HEK293 (cell line): ENCODE results near the gene SGF29.
A peak's percentile ranks its signal among the peaks of the same experiment; 100 is the strongest.
"Not testable (repeated sequence)": the region's sequence is repeated elsewhere in the genome, so short reads cannot be mapped to it uniquely, and the experiment has no call there.

Experiments
- CTCF ChIA-PET: fragments of 350-600 bp; formaldehyde crosslinking; extraction: SDS; loops from one replicate; lab custom pipeline; 2021; ENCODE audit warnings: antibody characterized with exemption; lab: Yijun Ruan, JAX
- POLR2A ChIA-PET: fragments of 300-600 bp; formaldehyde crosslinking; extraction: SDS; loops from one replicate; lab custom pipeline; 2020; ENCODE audit warnings: antibody characterized with exemption, inconsistent platforms; lab: Yijun Ruan, JAX
- H3K27ac ChIP-seq: fragments of 200-500 bp; sonication (Bioruptor generic); 2 replicates; pipeline ENCODE4 v1.5.1; 2014; ENCODE audit warnings: low read depth, low read length, control low read depth, inconsistent platforms; ENCODE audit errors: extremely low read depth
- H3K36me3 ChIP-seq, 2 experiments: fragments of 200-500 bp in 1 of 2; sonication (Bioruptor generic) in 1 of 2; 1 replicate in 1 of 2; 2 replicates in 1 of 2; pipeline ENCODE4 v1.5.1; 2014 to 2017; ENCODE audit warnings: inconsistent platforms in 2 of 2, low read length in 2 of 2; ENCODE audit not compliant: control insufficient read depth in 2 of 2, insufficient read depth in 1 of 2
- H3K4me1 ChIP-seq: fragments of 200-500 bp; sonication (Bioruptor generic); 2 replicates; pipeline ENCODE4 v1.5.1; 2014; ENCODE audit warnings: mild to moderate bottlenecking, low read length, inconsistent platforms; ENCODE audit not compliant: control insufficient read depth, insufficient read depth
- H3K4me3 ChIP-seq: 2 replicates; pipeline ENCODE4 v1.5.1; 2011; ENCODE audit warnings: low read depth, mild to moderate bottlenecking, control low read depth, low read length, moderate library complexity
- H3K9me3 ChIP-seq: fragments of 200-500 bp; sonication (Bioruptor generic); 2 replicates; pipeline ENCODE4 v1.5.1; 2014; ENCODE audit warnings: low read depth, low read length, inconsistent platforms; ENCODE audit not compliant: control insufficient read depth, insufficient read depth
- KLF16 ChIP-seq: fragments of 450-650 bp; formaldehyde crosslinking; IDR thresholded peaks from 2 replicates; pipeline ENCODE4 v1.5.1; 2017; ENCODE audit warnings: missing biosample characterization, missing genetic modification characterization
- KLF8 ChIP-seq: fragments of 450-650 bp; formaldehyde crosslinking; IDR thresholded peaks from 2 replicates; pipeline ENCODE4 v1.5.1; 2016; ENCODE audit warnings: missing biosample characterization, missing genetic modification characterization
- SP3 ChIP-seq: fragments of 450-650 bp; formaldehyde crosslinking; IDR thresholded peaks from 2 replicates; pipeline ENCODE4 v1.5.1; 2016; ENCODE audit warnings: missing biosample characterization, missing genetic modification characterization
- ZFP41 ChIP-seq: fragments of 450-650 bp; formaldehyde crosslinking; IDR thresholded peaks from 2 replicates; pipeline ENCODE4 v1.5.1; 2016; ENCODE audit warnings: missing biosample characterization, missing genetic modification characterization, borderline replicate concordance
- ZNF121 ChIP-seq: fragments of 450-650 bp; formaldehyde crosslinking; IDR thresholded peaks from 2 replicates; pipeline ENCODE4 v1.5.1; 2016; ENCODE audit warnings: missing biosample characterization, missing genetic modification characterization
- ZNF133 ChIP-seq: fragments of 450-650 bp; formaldehyde crosslinking; IDR thresholded peaks from 2 replicates; pipeline ENCODE4 v1.5.1; 2016; ENCODE audit warnings: missing biosample characterization, missing genetic modification characterization
- ZNF350 ChIP-seq: fragments of 450-650 bp; formaldehyde crosslinking; IDR thresholded peaks from 2 replicates; pipeline ENCODE4 v1.5.0; 2017; ENCODE audit warnings: missing biosample characterization, mild to moderate bottlenecking, missing genetic modification characterization
- ZNF354C ChIP-seq: fragments of 450-650 bp; formaldehyde crosslinking; IDR thresholded peaks from 2 replicates; pipeline ENCODE4 v1.5.1; 2016; ENCODE audit warnings: missing biosample characterization, missing genetic modification characterization, low read depth, borderline replicate concordance
- ZNF366 ChIP-seq: fragments of 450-650 bp; formaldehyde crosslinking; conservative IDR thresholded peaks from 2 replicates; pipeline ENCODE4 v1.5.1; 2016; ENCODE audit warnings: missing biosample characterization, missing genetic modification characterization
- ZNF433 ChIP-seq: fragments of 450-650 bp; formaldehyde crosslinking; IDR thresholded peaks from 2 replicates; pipeline ENCODE4 v1.5.1; 2016; ENCODE audit warnings: missing biosample characterization, missing genetic modification characterization, low read depth
- ZNF473 ChIP-seq: fragments of 450-650 bp; formaldehyde crosslinking; IDR thresholded peaks from 2 replicates; pipeline ENCODE4 v1.5.1; 2017; ENCODE audit warnings: missing biosample characterization, missing genetic modification characterization
- ZNF600 ChIP-seq: fragments of 450-650 bp; formaldehyde crosslinking; IDR thresholded peaks from 2 replicates; pipeline ENCODE4 v1.5.1; 2016; ENCODE audit warnings: missing biosample characterization, missing genetic modification characterization
- ZNF707 ChIP-seq: fragments of 450-650 bp; formaldehyde crosslinking; IDR thresholded peaks from 2 replicates; pipeline ENCODE4 v1.5.1; 2016; ENCODE audit warnings: missing biosample characterization, missing genetic modification characterization
- ZSCAN16 ChIP-seq: fragments of 450-650 bp; formaldehyde crosslinking; IDR thresholded peaks from 2 replicates; pipeline ENCODE4 v1.5.1; 2016; ENCODE audit warnings: missing biosample characterization, missing genetic modification characterization
- TF ChIP-seq, protein P1 (sequence below): fragments of 450-650 bp; formaldehyde crosslinking; IDR thresholded peaks from 2 replicates; pipeline ENCODE4 v1.5.1; 2016; ENCODE audit warnings: missing biosample characterization, missing genetic modification characterization
- TF ChIP-seq, protein P2 (sequence below): fragments of 450-650 bp; formaldehyde crosslinking; IDR thresholded peaks from 2 replicates; pipeline ENCODE4 v1.5.1; 2017; ENCODE audit warnings: missing biosample characterization, mild to moderate bottlenecking, missing genetic modification characterization, moderate library complexity

Gene SGF29

DNA sequence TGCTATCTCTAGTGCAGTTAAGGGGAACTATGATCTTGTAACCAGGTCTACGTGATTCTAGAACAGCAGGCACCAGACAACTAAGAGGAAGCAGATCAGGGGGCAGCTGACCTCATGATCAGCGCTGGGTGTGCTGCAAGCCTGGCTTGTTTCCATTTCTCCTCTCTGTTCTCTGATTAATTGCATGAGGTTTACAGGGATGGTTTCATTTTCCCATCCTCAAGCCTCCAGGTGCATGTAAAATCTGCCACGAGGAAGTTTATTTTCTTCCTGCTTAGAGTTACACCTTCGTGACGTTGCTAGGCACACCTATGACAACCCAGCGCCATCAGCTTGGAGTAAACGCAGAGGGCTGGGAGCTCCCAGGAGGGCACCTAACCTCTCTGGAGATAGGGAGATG is 10.6 kb upstream of the SGF29 start:
- TF ChIP-seq ZNF473 (tag by site-specific recombination), result no peak
- no peak for TF ChIP-seq ZNF707
- TF ChIP-seq, protein P1, sequence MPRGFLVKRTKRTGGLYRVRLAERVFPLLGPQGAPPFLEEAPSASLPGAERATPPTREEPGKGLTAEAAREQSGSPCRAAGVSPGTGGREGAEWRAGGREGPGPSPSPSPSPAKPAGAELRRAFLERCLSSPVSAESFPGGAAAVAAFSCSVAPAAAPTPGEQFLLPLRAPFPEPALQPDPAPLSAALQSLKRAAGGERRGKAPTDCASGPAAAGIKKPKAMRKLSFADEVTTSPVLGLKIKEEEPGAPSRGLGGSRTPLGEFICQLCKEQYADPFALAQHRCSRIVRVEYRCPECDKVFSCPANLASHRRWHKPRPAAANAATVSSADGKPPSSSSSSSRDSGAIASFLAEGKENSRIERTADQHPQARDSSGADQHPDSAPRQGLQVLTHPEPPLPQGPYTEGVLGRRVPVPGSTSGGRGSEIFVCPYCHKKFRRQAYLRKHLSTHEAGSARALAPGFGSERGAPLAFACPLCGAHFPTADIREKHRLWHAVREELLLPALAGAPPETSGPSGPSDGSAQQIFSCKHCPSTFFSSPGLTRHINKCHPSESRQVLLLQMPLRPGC (tag by site-specific recombination), result no peak
- no peak for TF ChIP-seq ZNF366
- TF ChIP-seq ZNF121 (tag by site-specific recombination), result no peak
- no peak for TF ChIP-seq SP3 (tag by site-specific recombination)
- TF ChIP-seq ZNF354C (tag by site-specific recombination), result no peak
- no peak for TF ChIP-seq ZNF600 (tag by site-specific recombination)
- Histone ChIP-seq H3K4me1 (no peaks in the 10 kb centered on the region), H3K9me3 (no peaks in the 10 kb centered on the region), H3K27ac (no peak overlapping the region), H3K36me3 (no peaks in the 10 kb centered on the region), H3K4me3 (no peak overlapping the region)
- ChIA-PET POLR2A (no interaction called here), CTCF (interaction anchor here (1.0 to 1.5 kb wide), 2 partner anchors 11 to 73 kb away, joined by 3 to 5 read pairs; partner anchors contain the start of gene SGF29)

DNA sequence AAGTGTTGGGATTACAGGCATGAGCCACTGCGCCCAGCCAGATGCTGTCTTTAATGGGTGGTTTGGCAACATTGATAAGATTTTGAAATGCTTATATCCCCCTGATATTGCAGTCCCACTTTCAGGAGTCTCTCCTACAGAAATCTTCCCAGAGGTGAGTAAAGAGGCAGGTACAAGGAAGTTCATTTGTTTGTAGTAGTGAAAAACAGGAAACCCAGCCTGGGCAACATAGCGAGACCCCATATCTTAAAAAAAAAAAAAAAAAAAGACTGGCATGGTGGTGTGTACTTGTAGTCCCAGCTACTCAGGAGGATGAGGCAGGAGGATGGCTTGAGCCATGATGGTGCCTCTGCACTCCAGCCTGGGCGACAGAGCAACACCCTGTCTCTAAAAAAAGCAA is 8.7 kb upstream of the SGF29 start:
- Histone ChIP-seq H3K27ac (no peak overlapping the region), H3K9me3 (no peaks in the 10 kb centered on the region), H3K4me1 (no peaks in the 10 kb centered on the region), H3K36me3 (no peaks in the 10 kb centered on the region), H3K4me3 (no peak overlapping the region)
- POLR2A ChIA-PET, result interaction anchor here (1.0 kb wide), 1 partner anchor 53 kb away, joined by 7 read pairs; the partner anchor contains the start of gene CLN3
- CTCF ChIA-PET, result no interaction called here
- TF ChIP-seq ZFP41 (no peak), ZNF133 (tag by site-specific recombination) (no peak), KLF8 (tag by site-specific recombination) (no peak), ZNF350 (tag by site-specific recombination) (no peak), ZNF121 (tag by site-specific recombination) (peak; percentile 51; the same call in 1 of the 2 replicates), ZNF433 (no peak)
- TF ChIP-seq, protein P2, sequence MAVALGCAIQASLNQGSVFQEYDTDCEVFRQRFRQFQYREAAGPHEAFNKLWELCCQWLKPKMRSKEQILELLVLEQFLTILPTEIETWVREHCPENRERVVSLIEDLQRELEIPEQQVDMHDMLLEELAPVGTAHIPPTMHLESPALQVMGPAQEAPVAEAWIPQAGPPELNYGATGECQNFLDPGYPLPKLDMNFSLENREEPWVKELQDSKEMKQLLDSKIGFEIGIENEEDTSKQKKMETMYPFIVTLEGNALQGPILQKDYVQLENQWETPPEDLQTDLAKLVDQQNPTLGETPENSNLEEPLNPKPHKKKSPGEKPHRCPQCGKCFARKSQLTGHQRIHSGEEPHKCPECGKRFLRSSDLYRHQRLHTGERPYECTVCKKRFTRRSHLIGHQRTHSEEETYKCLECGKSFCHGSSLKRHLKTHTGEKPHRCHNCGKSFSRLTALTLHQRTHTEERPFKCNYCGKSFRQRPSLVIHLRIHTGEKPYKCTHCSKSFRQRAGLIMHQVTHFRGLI (tag by site-specific recombination), result no peak

DNA sequence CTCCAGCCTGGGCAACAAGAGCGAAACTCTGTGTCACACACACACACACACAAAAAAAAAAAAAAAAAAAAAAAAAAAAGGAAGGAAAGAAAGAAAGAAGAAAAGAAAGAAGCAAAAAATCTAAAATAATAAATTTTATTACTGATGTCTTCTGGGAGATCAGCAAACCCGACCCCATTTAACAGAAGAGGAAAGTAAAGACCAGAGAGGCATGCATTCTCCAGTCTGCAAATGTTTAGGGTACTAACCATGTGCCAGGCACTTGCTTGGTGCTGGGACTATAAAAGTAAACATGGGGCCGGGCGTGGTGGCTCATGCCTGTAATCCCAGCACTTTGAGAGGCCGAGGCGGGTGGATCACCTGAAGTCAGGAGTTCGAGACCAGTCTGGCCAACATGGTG is 7.8 kb upstream of the SGF29 start:
- H3K27ac ChIP-seq, H3K36me3 ChIP-seq, H3K4me3 ChIP-seq, H3K4me1 ChIP-seq, H3K9me3 ChIP-seq: not testable (repeated sequence)
- peak; percentile 96 for TF ChIP-seq ZSCAN16 (tag by site-specific recombination)
- ChIA-PET CTCF (interaction anchor here (0.6 kb wide), 1 partner anchor 16 kb away, joined by 4 read pairs; no protein-coding TSS in a partner anchor), POLR2A (interaction anchor here (0.6 kb wide), 1 partner anchor 55 kb away, joined by 11 read pairs; no protein-coding TSS in a partner anchor)

DNA sequence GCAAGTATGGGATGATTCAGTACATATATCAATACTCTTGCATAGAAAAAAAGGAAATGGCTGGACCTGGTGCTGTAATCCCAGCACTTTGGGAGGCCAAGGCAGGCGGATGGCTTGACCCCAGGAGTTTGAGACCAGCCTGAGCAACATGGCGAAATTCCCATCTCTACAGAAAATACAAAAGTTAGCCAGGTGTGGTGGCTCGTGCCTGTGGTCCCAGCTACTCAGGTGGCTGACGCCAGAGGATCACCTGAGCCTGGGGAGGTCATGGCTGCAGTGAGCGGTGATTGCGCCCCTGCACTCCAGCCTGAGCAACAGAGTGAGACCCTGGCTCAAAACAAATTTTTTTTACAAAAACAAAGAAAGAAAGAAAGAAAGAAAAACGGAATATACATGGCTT is 7.1 kb upstream of the SGF29 start:
- POLR2A ChIA-PET, result no interaction called here
- H3K36me3 ChIP-seq, result no peaks in the 10 kb centered on the region
- no peaks in the 10 kb centered on the region for H3K9me3 ChIP-seq
- CTCF ChIA-PET, result no interaction called here
- no peak overlapping the region for H3K27ac ChIP-seq
- H3K4me3 ChIP-seq, result no peak overlapping the region
- TF ChIP-seq KLF16 (tag by site-specific recombination) (no peak), ZNF133 (tag by site-specific recombination) (no peak)
- no peaks in the 10 kb centered on the region for H3K4me1 ChIP-seq
